RWPE1 (cell line): ENCODE measurements around the gene DRGX.

Source experiments
- CTCF ChIA-PET: fragments of 350-600 bp; sonication (Branson Sonifier 250); formaldehyde crosslinking; extraction: SDS; loops from one replicate; lab custom pipeline; 2021; lab: Yijun Ruan, JAX
- POLR2A ChIA-PET: fragments of 400-600 bp; formaldehyde crosslinking; extraction: SDS; loops from one replicate; lab custom pipeline; 2020; ENCODE audit warnings: antibody characterized with exemption; ENCODE audit not compliant: low non-redundant PET; lab: Yijun Ruan, JAX
- DNase-seq: peaks from one replicate; pipeline ENCODE4 v3.0.0; 2012; ENCODE audit warnings: low spot score
- H3K27ac ChIP-seq: fragments of 450-650 bp; 2 replicates; pipeline ENCODE4 v1.5.1; 2017
- TF ChIP-seq, protein P1 (sequence below): fragments of 450-650 bp; conservative IDR thresholded peaks from 2 replicates; pipeline ENCODE4 v1.5.1; 2017; ENCODE audit warnings: low read depth, mild to moderate bottlenecking

Gene DRGX

GRCh38 chr10:49318755-49319154 is 77.1 kb downstream of the DRGX start:
- CTCF ChIA-PET, result no interaction called here
- TF ChIP-seq, protein P1, sequence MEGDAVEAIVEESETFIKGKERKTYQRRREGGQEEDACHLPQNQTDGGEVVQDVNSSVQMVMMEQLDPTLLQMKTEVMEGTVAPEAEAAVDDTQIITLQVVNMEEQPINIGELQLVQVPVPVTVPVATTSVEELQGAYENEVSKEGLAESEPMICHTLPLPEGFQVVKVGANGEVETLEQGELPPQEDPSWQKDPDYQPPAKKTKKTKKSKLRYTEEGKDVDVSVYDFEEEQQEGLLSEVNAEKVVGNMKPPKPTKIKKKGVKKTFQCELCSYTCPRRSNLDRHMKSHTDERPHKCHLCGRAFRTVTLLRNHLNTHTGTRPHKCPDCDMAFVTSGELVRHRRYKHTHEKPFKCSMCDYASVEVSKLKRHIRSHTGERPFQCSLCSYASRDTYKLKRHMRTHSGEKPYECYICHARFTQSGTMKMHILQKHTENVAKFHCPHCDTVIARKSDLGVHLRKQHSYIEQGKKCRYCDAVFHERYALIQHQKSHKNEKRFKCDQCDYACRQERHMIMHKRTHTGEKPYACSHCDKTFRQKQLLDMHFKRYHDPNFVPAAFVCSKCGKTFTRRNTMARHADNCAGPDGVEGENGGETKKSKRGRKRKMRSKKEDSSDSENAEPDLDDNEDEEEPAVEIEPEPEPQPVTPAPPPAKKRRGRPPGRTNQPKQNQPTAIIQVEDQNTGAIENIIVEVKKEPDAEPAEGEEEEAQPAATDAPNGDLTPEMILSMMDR, result no peak
- POLR2A ChIA-PET, result no interaction called here
- H3K27ac ChIP-seq, result no peak overlapping the region
- DNase-seq, result no peak

- POLR2A ChIA-PET, result no interaction called here
These were observed 77.9 kb downstream of the DRGX start for GRCh38 chr10:49318028-49318427.

DNA sequence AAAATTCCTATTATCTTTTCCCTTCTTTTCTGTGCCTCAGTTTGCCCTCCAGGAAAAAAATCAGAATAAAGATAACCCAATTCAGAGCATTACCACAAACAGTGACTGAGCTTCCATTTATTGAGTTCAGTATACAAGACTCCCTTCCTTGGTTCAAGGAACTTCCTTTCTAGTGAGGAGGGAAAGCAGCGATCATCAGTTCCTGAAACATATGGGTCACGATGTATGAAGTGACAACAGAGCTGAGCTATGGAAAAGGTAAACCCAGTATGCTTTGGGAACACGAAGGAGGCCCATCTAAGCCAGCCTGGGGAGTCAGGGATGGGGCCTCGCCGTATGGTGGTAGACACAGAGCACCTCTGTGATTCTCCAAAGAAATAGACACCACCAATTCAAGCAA is 81.1 kb downstream of the DRGX start:
- TF ChIP-seq, protein P1, result no peak
- CTCF ChIA-PET, result no interaction called here
- H3K27ac ChIP-seq, result no peak overlapping the region
- POLR2A ChIA-PET, result interaction anchor here (0.5 kb wide), 1 partner anchor 333 kb away, joined by 5 read pairs; no protein-coding TSS in a partner anchor
- no peak for DNase-seq

More at GRCh38 chr10:49318028-49318427, 77.9 kb downstream of the DRGX start:
- CTCF ChIA-PET, result no interaction called here
- H3K27ac ChIP-seq, result no peak overlapping the region
- DNase-seq, result no peak
- TF ChIP-seq, protein P1, result no peak
